Measurements from ENCODE around the gene DKK2.

GRCh38 chr4:106909486-106910188, 126.5 kb downstream of the DKK2 start:
- TF ChIP-seq CTCF (CRISPR knock-in tag; IDR thresholded peaks at IDR 0.05) (no peak), REST (IDR thresholded peaks at IDR 0.05; ENCODE audit: borderline replicate concordance in 1 of 2, low read depth in 1 of 2, low read length in 2 of 2) (no peak), ZNF354B (CRISPR knock-in tag; IDR thresholded peaks at IDR 0.05) (no peak), TCF7L2 (IDR thresholded peaks at IDR 0.05; ENCODE audit: low read depth, low read length) (no peak), ZBTB44 (CRISPR knock-in tag; IDR thresholded peaks at IDR 0.05) (no peak)
